Peyer's patch (tissue), 4 donors: ENCODE data around the gene JTB.

ENCODE experiments used
- CTCF ChIP-seq, 6 experiments: fragments of 450-650 bp in 4 of 6; fragments of 200-600 bp in 2 of 6; sonication (generic) in 1 of 6; IDR thresholded peaks; one replicate each; pipeline ENCODE4 v1.5.1; 2017 to 2019; ENCODE audit warnings: antibody characterized with exemption in 6 of 6, mild to moderate bottlenecking in 3 of 6, moderate library complexity in 1 of 6
- POLR2A ChIP-seq, 2 donors: fragments of 450-650 bp; IDR thresholded peaks; one replicate each; pipeline ENCODE4 v1.5.1; 2017; ENCODE audit warnings: antibody characterized with exemption in 2 of 2, mild to moderate bottlenecking in 2 of 2, moderate library complexity in 2 of 2

DNA sequence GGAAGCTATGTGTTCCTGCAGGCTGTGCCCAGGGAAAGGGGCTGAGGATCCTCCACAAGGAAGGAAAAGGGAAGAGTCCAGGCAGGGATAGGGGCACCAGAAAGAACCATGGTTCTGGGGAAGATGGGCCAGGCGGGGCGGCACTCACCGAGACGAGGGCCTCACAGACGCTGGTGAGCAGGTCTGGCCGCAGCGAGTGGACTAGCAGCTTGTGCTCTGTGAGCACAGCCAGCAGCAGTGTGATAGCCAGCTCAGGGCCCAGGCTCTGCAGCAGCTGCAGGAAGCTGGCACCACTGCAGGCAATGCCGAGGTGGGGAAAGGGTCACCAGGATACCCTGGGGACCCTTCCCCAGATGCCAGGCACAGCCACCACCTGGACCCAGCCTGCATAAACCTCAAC, 36.7 kb downstream of the JTB start:
- no peak for TF ChIP-seq CTCF (IDR thresholded peaks at IDR 0.05)
- TF ChIP-seq POLR2A (IDR thresholded peaks at IDR 0.05): no peak
